COLO829 (cell line): ENCODE measurements around the gene FOXE3.

Source experiments
- DNase-seq: peaks from one replicate; pipeline ENCODE4 v3.0.0; 2012; ENCODE audit warnings: low spot score

Gene FOXE3

GRCh38 chr1:47435506-47436303 lies 19.6 kb downstream of the FOXE3 start:
- no peak for DNase-seq

GRCh38 chr1:47436304-47436978 lies 20.4 kb downstream of the FOXE3 start:
- peak; percentile 83 for DNase-seq

- DNase-seq = peak; percentile 24
These were observed 20.9 kb downstream of the FOXE3 start for GRCh38 chr1:47436979-47437446.

- DNase-seq = peak; percentile 77
These were observed 21.5 kb downstream of the FOXE3 start, which contains the start of gene FOXD2 for GRCh38 chr1:47437447-47438164. Gene FOXD2 (plus strand): TSS chr1:47438044. CDS start chr1:47438136, 92 bp downstream.

- no peak for DNase-seq
These were observed 22.3 kb downstream of the FOXE3 start for GRCh38 chr1:47438165-47439016.

GRCh38 chr1:47439017-47439818 lies 23.1 kb downstream of the FOXE3 start:
- DNase-seq = no peak

- no peak for DNase-seq
These were observed 23.9 kb downstream of the FOXE3 start for GRCh38 chr1:47439819-47440598.

GRCh38 chr1:47440599-47441081 lies 24.6 kb downstream of the FOXE3 start:
- DNase-seq = no peak

GRCh38 chr1:47441450-47442106 lies 25.5 kb downstream of the FOXE3 start:
- no peak for DNase-seq

- no peak for DNase-seq
These were observed 26.1 kb downstream of the FOXE3 start for GRCh38 chr1:47442202-47442601.

- no peak for DNase-seq
These were observed 26.9 kb downstream of the FOXE3 start for GRCh38 chr1:47442842-47443529.

- DNase-seq = no peak
These were observed 27.6 kb downstream of the FOXE3 start for GRCh38 chr1:47443530-47444296.

GRCh38 chr1:47444297-47444561 lies 28.1 kb downstream of the FOXE3 start:
- no peak for DNase-seq

- DNase-seq = no peak
These were observed 28.7 kb downstream of the FOXE3 start for GRCh38 chr1:47444562-47445465.

- DNase-seq = no peak
These were observed 29.9 kb downstream of the FOXE3 start for GRCh38 chr1:47445823-47446550.

GRCh38 chr1:47448462-47449222 lies 32.6 kb downstream of the FOXE3 start:
- no peak for DNase-seq
